Liver (tissue), 9 donors: Measurements from ENCODE around the gene DEPDC4. TPM values are rescaled to one million over a fixed set of nuclear protein-coding genes. Genes with fewer than 3 reads are reported as not detected.

Experiments
- DNase-seq: peaks from one replicate; pipeline ENCODE4 v3.0.0-alpha.2; 2017; ENCODE audit warnings: low spot score
- H3K27ac ChIP-seq, 2 donors: one replicate each; pipeline ENCODE4 v1.7.0; 2013; ENCODE audit warnings: inconsistent platforms in 2 of 2, low read length in 2 of 2, control low read depth in 1 of 2, low read depth in 1 of 2, mild to moderate bottlenecking in 1 of 2
- H3K27me3 ChIP-seq, 4 donors: one replicate each; pipeline versions ENCODE4 v1.6.1 to v1.7.0; 2013; ENCODE audit warnings: low read length in 3 of 4, inconsistent platforms in 1 of 4, mild to moderate bottlenecking in 1 of 4, moderate library complexity in 1 of 4; ENCODE audit not compliant: control insufficient read depth in 4 of 4, insufficient read depth in 4 of 4
- H3K36me3 ChIP-seq, 4 donors: one replicate each; pipeline versions ENCODE4 v1.6.1 to v1.7.0; 2013; ENCODE audit warnings: low read length in 3 of 4, mild to moderate bottlenecking in 3 of 4, low read depth in 1 of 4, moderate library complexity in 1 of 4; ENCODE audit not compliant: control insufficient read depth in 4 of 4, insufficient read depth in 3 of 4
- H3K4me1 ChIP-seq, 4 donors: one replicate each; pipeline versions ENCODE4 v1.6.1 to v1.7.0; 2013; ENCODE audit warnings: low read length in 3 of 4, mild to moderate bottlenecking in 3 of 4, moderate library complexity in 1 of 4; ENCODE audit not compliant: control insufficient read depth in 4 of 4, insufficient read depth in 4 of 4
- H3K4me3 ChIP-seq, 3 donors: one replicate each; pipeline versions ENCODE4 v1.6.1 to v1.7.0; 2013; ENCODE audit warnings: low read length in 3 of 3, control low read depth in 1 of 3, low read depth in 1 of 3, mild to moderate bottlenecking in 1 of 3
- H3K9ac ChIP-seq, 2 donors: one replicate each; pipeline ENCODE4 v1.7.0; 2013; ENCODE audit warnings: low read length in 2 of 2, mild to moderate bottlenecking in 2 of 2, moderate library complexity in 2 of 2, control low read depth in 1 of 2, low read depth in 1 of 2
- H3K9me3 ChIP-seq, 4 donors: one replicate each; pipeline versions ENCODE4 v1.6.1 to v1.7.0; 2013; ENCODE audit warnings: low read length in 3 of 4; ENCODE audit not compliant: control insufficient read depth in 4 of 4
- EGR1 ChIP-seq, 2 donors: IDR thresholded peaks; 2 replicates each; pipeline ENCODE4 v1.6.1; 2016 to 2018; ENCODE audit warnings: antibody characterized with exemption in 2 of 2, low read depth in 2 of 2
- FOXA1 ChIP-seq: IDR thresholded peaks from 2 replicates; pipeline ENCODE4 v1.6.1; 2016; ENCODE audit warnings: antibody characterized with exemption
- FOXA2 ChIP-seq: IDR thresholded peaks from 2 replicates; pipeline ENCODE4 v1.6.1; 2016; ENCODE audit warnings: antibody characterized with exemption
- GABPA ChIP-seq, 2 donors: IDR thresholded peaks in 1 of 2; conservative IDR thresholded peaks in 1 of 2; 2 replicates each; pipeline ENCODE4 v1.6.1; 2016; ENCODE audit warnings: antibody characterized with exemption in 2 of 2, mild to moderate bottlenecking in 1 of 2, moderate library complexity in 1 of 2
- HNF4A ChIP-seq, 2 donors: conservative IDR thresholded peaks; 2 replicates each; pipeline ENCODE4 v1.6.1; 2016; ENCODE audit warnings: antibody characterized with exemption in 2 of 2, mild to moderate bottlenecking in 2 of 2
- JUND ChIP-seq, 2 donors: IDR thresholded peaks; 2 replicates each; pipeline ENCODE4 v1.6.1; 2016; ENCODE audit warnings: antibody characterized with exemption in 2 of 2
- NR2F2 ChIP-seq: IDR thresholded peaks from 2 replicates; pipeline ENCODE4 v1.6.1; 2016; ENCODE audit warnings: antibody characterized with exemption
- RAD21 ChIP-seq, 2 donors: IDR thresholded peaks; 2 replicates each; pipeline ENCODE4 v1.6.1; 2016; ENCODE audit warnings: antibody characterized with exemption in 2 of 2, mild to moderate bottlenecking in 2 of 2
- RXRA ChIP-seq, 2 donors: IDR thresholded peaks; 2 replicates each; pipeline ENCODE4 v1.6.1; 2017 to 2018; ENCODE audit warnings: antibody characterized with exemption in 2 of 2, mild to moderate bottlenecking in 1 of 2
- SP1 ChIP-seq: IDR thresholded peaks from 2 replicates; pipeline ENCODE4 v1.6.1; 2018; ENCODE audit warnings: antibody characterized with exemption, mild to moderate bottlenecking
- TAF1 ChIP-seq: conservative IDR thresholded peaks from 2 replicates; pipeline ENCODE4 v1.6.1; 2016; ENCODE audit warnings: antibody characterized with exemption, mild to moderate bottlenecking
- YY1 ChIP-seq: IDR thresholded peaks from 2 replicates; pipeline ENCODE4 v1.6.1; 2016; ENCODE audit warnings: antibody characterized with exemption, mild to moderate bottlenecking
- WGBS: extraction: QIAGEN DNeasy Blood & Tissue Kit; methylation state at CpG from one replicate; pipeline ENCODE4 v1.1.7; 2013; 5-methylcytosine and 5-hydroxymethylcytosine counted together
- polyA plus RNA-seq, 2 donors: library from polyadenylated mRNA; stranded (reverse) in 1 of 2; unstranded in 1 of 2; fragments of 200-250 nt in 1 of 2; fragments of >200 nt in 1 of 2; fragmentation: Nextera tagmentation in 1 of 2; extraction: Ambion mirVana in 1 of 2; gene quantifications; one replicate each; pipeline versions ENCODE4 v1.2.1 to v1.2.3, GENCODE V29; 2013 to 2015
- total RNA-seq, 2 donors: library from RNA; depleted of rRNA; stranded (reverse); fragments of >200 nt; gene quantifications; one replicate each; pipeline ENCODE4 v1.2.3, GENCODE V29; 2014
- TF ChIP-seq, protein P1 (sequence below): IDR thresholded peaks from 2 replicates; pipeline ENCODE4 v1.6.1; 2016; ENCODE audit warnings: antibody characterized with exemption
- TF ChIP-seq, protein P2 (sequence below): fragments of 150-350 bp; IDR thresholded peaks from 2 replicates; pipeline ENCODE4 v1.5.1; 2017; ENCODE audit warnings: improper control_type of control experiment, low read depth, low read length; ENCODE audit not compliant: missing input control
- TF ChIP-seq, protein P3 (sequence below): IDR thresholded peaks from 2 replicates; pipeline ENCODE4 v1.6.1; 2016; ENCODE audit warnings: antibody characterized with exemption, mild to moderate bottlenecking
- TF ChIP-seq, protein P4 (sequence below): IDR thresholded peaks from 2 replicates; pipeline ENCODE4 v1.6.1; 2016; ENCODE audit warnings: antibody characterized with exemption
- TF ChIP-seq, protein P5 (sequence below): IDR thresholded peaks from 2 replicates; pipeline ENCODE4 v1.6.1; 2016; ENCODE audit warnings: antibody characterized with exemption
- donor health status: healthy.
- donor health status: healthy.
- donor health status: healthy.
- donor health status: healthy.
- donor health status: healthy.

DEPDC4 gene
- total and polyA plus RNA-seq, 4 donors: 0.39 to 6.9 (median 1.9) TPM

DNA sequence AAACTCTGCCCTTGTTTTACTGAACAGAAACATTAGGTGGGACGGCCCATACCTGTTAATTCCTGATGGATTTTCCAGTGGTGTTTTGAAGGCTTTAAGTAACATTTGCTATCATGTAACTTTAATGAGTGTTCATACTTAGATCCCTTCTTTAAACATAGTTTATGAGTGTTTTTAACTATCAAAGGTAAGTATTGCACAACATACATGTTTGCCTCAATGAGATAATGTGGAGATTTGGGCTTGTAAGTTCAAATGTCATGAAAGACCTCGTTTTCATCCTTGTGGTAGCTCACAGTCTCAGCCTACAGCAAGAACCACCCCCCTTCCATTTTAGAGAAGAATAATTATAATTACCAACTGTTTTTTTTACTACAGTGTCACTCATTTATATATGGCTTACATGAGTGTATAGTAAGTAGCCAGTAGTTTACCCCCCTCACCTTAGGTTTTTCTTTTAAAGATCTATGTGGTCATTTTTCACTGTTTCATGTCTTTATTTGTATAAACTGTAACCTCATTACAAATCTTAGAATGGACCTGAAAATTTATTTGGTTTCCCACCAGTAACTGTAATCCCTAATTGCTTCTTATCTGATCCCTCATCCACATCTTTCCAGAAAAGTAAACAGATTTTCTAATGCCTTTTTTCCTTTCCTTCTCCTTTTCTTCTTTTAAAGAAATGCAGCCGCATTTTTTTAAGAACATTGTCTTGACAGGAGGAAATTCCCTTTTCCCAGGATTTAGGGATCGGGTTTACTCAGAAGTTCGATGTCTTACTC lies 47.4 kb downstream of the DEPDC4 start (continued):
- no peak for TF ChIP-seq EGR1 (IDR thresholded peaks at IDR 0.05; ENCODE audit: low read depth in 2 of 2)

DNA sequence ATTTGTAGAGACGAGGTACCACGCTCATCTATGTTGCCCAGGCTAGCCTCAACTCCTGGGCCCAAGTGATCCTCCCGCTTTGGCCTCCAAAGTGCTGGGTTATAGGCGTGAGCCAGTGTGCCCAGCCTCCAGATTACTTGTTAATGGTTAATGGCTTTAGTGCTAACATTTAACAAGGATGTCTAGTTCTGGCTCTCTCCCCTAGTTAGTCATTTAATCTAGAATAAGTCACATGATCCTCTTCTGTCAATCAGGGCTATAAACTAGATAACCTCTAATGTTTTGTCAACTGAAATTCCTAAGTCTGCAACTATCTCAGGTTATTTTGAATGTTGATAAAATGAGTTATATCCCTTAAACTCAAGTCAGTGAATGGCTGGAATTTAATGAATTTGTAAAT lies 50.5 kb downstream of the DEPDC4 start:
- H3K4me1 ChIP-seq: peaks cover 6 to 44% (median 38%) of the 10 kb centered on the region in 4 donors
- H3K9me3 ChIP-seq: no peaks in the 10 kb centered on the region
- WGBS: 89% methylated on average over 4 of the region's 4 CpGs
- H3K27ac ChIP-seq: no peak overlapping the region
- H3K4me3 ChIP-seq: no peak overlapping the region
- no peaks in the 10 kb centered on the region for H3K27me3 ChIP-seq
- no peak for DNase-seq
- TF ChIP-seq, protein P1, sequence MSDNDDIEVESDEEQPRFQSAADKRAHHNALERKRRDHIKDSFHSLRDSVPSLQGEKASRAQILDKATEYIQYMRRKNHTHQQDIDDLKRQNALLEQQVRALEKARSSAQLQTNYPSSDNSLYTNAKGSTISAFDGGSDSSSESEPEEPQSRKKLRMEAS: no peak
- TF ChIP-seq JUND (IDR thresholded peaks at IDR 0.05) (no peak), NR2F2 (no peak), YY1 (no peak), HNF4A (conservative IDR thresholded peaks at IDR 0.05) (no peak), RXRA (IDR thresholded peaks at IDR 0.05) (no peak), FOXA1 (no peak), TAF1 (no peak), GABPA (IDR thresholded peaks at IDR 0.05 in 1 of 2, conservative IDR thresholded peaks at IDR 0.05 in 1 of 2) (no peak), EGR1 (IDR thresholded peaks at IDR 0.05; ENCODE audit: low read depth in 2 of 2) (no peak), SP1 (no peak), FOXA2 (no peak), RAD21 (IDR thresholded peaks at IDR 0.05) (no peak)
- TF ChIP-seq, protein P2, sequence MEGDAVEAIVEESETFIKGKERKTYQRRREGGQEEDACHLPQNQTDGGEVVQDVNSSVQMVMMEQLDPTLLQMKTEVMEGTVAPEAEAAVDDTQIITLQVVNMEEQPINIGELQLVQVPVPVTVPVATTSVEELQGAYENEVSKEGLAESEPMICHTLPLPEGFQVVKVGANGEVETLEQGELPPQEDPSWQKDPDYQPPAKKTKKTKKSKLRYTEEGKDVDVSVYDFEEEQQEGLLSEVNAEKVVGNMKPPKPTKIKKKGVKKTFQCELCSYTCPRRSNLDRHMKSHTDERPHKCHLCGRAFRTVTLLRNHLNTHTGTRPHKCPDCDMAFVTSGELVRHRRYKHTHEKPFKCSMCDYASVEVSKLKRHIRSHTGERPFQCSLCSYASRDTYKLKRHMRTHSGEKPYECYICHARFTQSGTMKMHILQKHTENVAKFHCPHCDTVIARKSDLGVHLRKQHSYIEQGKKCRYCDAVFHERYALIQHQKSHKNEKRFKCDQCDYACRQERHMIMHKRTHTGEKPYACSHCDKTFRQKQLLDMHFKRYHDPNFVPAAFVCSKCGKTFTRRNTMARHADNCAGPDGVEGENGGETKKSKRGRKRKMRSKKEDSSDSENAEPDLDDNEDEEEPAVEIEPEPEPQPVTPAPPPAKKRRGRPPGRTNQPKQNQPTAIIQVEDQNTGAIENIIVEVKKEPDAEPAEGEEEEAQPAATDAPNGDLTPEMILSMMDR: no peak
- TF ChIP-seq, protein P3, sequence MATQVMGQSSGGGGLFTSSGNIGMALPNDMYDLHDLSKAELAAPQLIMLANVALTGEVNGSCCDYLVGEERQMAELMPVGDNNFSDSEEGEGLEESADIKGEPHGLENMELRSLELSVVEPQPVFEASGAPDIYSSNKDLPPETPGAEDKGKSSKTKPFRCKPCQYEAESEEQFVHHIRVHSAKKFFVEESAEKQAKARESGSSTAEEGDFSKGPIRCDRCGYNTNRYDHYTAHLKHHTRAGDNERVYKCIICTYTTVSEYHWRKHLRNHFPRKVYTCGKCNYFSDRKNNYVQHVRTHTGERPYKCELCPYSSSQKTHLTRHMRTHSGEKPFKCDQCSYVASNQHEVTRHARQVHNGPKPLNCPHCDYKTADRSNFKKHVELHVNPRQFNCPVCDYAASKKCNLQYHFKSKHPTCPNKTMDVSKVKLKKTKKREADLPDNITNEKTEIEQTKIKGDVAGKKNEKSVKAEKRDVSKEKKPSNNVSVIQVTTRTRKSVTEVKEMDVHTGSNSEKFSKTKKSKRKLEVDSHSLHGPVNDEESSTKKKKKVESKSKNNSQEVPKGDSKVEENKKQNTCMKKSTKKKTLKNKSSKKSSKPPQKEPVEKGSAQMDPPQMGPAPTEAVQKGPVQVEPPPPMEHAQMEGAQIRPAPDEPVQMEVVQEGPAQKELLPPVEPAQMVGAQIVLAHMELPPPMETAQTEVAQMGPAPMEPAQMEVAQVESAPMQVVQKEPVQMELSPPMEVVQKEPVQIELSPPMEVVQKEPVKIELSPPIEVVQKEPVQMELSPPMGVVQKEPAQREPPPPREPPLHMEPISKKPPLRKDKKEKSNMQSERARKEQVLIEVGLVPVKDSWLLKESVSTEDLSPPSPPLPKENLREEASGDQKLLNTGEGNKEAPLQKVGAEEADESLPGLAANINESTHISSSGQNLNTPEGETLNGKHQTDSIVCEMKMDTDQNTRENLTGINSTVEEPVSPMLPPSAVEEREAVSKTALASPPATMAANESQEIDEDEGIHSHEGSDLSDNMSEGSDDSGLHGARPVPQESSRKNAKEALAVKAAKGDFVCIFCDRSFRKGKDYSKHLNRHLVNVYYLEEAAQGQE: no peak
- TF ChIP-seq, protein P4, sequence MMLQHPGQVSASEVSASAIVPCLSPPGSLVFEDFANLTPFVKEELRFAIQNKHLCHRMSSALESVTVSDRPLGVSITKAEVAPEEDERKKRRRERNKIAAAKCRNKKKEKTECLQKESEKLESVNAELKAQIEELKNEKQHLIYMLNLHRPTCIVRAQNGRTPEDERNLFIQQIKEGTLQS: no peak
- TF ChIP-seq, protein P5, sequence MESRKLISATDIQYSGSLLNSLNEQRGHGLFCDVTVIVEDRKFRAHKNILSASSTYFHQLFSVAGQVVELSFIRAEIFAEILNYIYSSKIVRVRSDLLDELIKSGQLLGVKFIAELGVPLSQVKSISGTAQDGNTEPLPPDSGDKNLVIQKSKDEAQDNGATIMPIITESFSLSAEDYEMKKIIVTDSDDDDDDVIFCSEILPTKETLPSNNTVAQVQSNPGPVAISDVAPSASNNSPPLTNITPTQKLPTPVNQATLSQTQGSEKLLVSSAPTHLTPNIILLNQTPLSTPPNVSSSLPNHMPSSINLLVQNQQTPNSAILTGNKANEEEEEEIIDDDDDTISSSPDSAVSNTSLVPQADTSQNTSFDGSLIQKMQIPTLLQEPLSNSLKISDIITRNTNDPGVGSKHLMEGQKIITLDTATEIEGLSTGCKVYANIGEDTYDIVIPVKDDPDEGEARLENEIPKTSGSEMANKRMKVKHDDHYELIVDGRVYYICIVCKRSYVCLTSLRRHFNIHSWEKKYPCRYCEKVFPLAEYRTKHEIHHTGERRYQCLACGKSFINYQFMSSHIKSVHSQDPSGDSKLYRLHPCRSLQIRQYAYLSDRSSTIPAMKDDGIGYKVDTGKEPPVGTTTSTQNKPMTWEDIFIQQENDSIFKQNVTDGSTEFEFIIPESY: no peak
- H3K9ac ChIP-seq: no peak overlapping the region
- peaks cover under 1 to 8% (median 4%) of the 10 kb centered on the region in 4 donors for H3K36me3 ChIP-seq
